Duodenal mucosa (tissue), 2 donors: ENCODE results near the gene GPX5.
"Not testable (repeated sequence)": the region's sequence is repeated elsewhere in the genome, so short reads cannot be mapped to it uniquely, and the experiment has no call there.

Experiments
- H3K27ac ChIP-seq: one replicate; pipeline ENCODE4 v1.7.0; 2013; ENCODE audit warnings: low read depth, low read length
- H3K27me3 ChIP-seq, 2 donors: one replicate each; pipeline ENCODE4 v1.7.0; 2013; ENCODE audit warnings: low read length in 2 of 2, control low read depth in 1 of 2; ENCODE audit not compliant: insufficient read depth in 2 of 2, control insufficient read depth in 1 of 2
- H3K36me3 ChIP-seq, 2 donors: one replicate each; pipeline ENCODE4 v1.7.0; 2013; ENCODE audit warnings: low read length in 2 of 2, control low read depth in 1 of 2; ENCODE audit not compliant: insufficient read depth in 2 of 2, control insufficient read depth in 1 of 2
- H3K4me1 ChIP-seq, 2 donors: one replicate each; pipeline ENCODE4 v1.7.0; 2013; ENCODE audit warnings: low read length in 2 of 2, control low read depth in 1 of 2; ENCODE audit not compliant: insufficient read depth in 2 of 2, control insufficient read depth in 1 of 2
- H3K4me3 ChIP-seq, 2 donors: one replicate each; pipeline ENCODE4 v1.7.0; 2013; ENCODE audit warnings: low read length in 2 of 2, low read depth in 1 of 2
- H3K9ac ChIP-seq, 2 donors: one replicate each; pipeline ENCODE4 v1.7.0; 2013; ENCODE audit warnings: low read length in 2 of 2, low read depth in 1 of 2
- H3K9me3 ChIP-seq, 2 donors: one replicate each; pipeline ENCODE4 v1.7.0; 2013; ENCODE audit warnings: low read length in 2 of 2, control low read depth in 1 of 2; ENCODE audit not compliant: control insufficient read depth in 1 of 2

Gene GPX5

GRCh38 chr6:28491984-28492317 lies 33.7 kb upstream of the GPX5 start:
- Histone ChIP-seq H3K27ac (no peak overlapping the region), H3K9ac (no peak overlapping the region), H3K9me3 (no peaks in the 10 kb centered on the region), H3K4me1 (no peaks in the 10 kb centered on the region), H3K36me3 (no peaks in the 10 kb centered on the region), H3K27me3 (peaks cover 0 to 30% of the 10 kb centered on the region in 2 donors), H3K4me3 (no peak overlapping the region)

DNA sequence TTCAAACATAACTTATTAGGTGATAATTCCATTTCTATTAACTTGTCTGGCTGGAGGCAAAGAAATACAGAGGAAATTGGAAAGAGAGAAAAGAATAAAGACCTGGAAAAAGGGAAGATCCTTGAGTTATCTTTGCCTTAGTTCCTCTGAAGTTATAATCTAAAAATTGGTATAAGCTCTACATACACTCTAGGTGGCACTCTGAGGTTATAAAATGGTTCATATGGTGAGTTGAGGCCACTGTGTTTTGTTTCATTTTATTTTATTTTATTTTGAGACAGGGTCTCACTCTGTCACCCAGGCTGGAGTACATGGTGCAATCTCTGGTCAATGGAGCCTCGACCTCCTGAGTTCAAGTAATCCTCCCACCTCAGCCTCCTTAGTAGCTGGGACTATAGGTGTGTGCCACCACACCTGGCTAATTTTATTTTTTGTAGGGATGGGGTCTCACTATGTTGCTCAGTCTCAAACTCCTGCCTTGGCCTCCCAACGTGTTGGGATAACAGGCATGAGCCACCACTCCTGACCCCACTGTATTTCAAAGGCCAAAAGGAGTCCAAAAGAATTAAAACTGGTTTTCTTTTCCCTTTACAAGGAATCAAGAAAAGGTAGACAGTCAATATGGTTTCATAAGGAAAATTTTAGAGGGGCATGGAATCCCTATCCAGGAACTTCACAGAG lies 29.4 kb upstream of the GPX5 start:
- H3K4me3 ChIP-seq, result no peak overlapping the region
- H3K9ac ChIP-seq, result no peak overlapping the region
- H3K9me3 ChIP-seq, result no peaks in the 10 kb centered on the region
- peaks cover 0 to 8% of the 10 kb centered on the region in 2 donors for H3K27me3 ChIP-seq
- H3K4me1 ChIP-seq, result no peaks in the 10 kb centered on the region
- no peak overlapping the region for H3K27ac ChIP-seq
- H3K36me3 ChIP-seq, result no peaks in the 10 kb centered on the region

DNA sequence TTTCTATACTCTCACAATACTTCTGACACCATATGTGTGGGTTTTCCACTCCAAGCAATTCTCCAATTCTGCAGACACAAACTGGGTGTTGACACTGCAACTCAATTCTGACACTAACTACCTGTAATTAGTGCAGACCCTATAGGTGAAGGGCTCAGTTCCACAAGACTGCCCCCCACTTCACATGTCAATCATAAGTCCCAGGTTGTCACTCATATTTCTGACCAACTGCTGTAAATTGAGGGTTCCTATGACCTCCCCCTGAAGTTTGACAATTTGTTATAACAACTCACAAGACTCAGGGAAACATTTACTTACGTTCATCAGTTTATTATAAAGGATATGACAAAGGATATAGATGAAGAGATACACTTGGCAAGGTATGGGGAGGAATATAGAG lies 28.4 kb upstream of the GPX5 start:
- Histone ChIP-seq H3K4me1 (no peaks in the 10 kb centered on the region), H3K9ac (no peak overlapping the region), H3K36me3 (no peaks in the 10 kb centered on the region), H3K9me3 (no peaks in the 10 kb centered on the region), H3K27me3 (peaks cover 0 to 8% of the 10 kb centered on the region in 2 donors), H3K4me3 (no peak overlapping the region), H3K27ac (no peak overlapping the region)

- H3K36me3 ChIP-seq, result no peaks in the 10 kb centered on the region
- H3K27me3 ChIP-seq, result peaks cover 0 to 8% of the 10 kb centered on the region in 2 donors
- H3K9me3 ChIP-seq, result no peaks in the 10 kb centered on the region
- H3K9ac ChIP-seq, result no peak overlapping the region
- H3K4me3 ChIP-seq, result no peak overlapping the region
- no peak overlapping the region for H3K27ac ChIP-seq
- no peaks in the 10 kb centered on the region for H3K4me1 ChIP-seq
Measured at GRCh38 chr6:28497893-28498292, 27.8 kb upstream of the GPX5 start.

GRCh38 chr6:28501259-28501658 lies 24.4 kb upstream of the GPX5 start:
- no peaks in the 10 kb centered on the region for H3K9me3 ChIP-seq
- H3K27ac ChIP-seq, result no peak overlapping the region
- H3K9ac ChIP-seq, result no peak overlapping the region
- no peaks in the 10 kb centered on the region for H3K4me1 ChIP-seq
- H3K4me3 ChIP-seq, result no peak overlapping the region
- H3K36me3 ChIP-seq, result no peaks in the 10 kb centered on the region
- H3K27me3 ChIP-seq, result no peaks in the 10 kb centered on the region

GRCh38 chr6:28502136-28502535 lies 23.5 kb upstream of the GPX5 start:
- H3K9ac ChIP-seq, H3K36me3 ChIP-seq, H3K27ac ChIP-seq, H3K4me1 ChIP-seq, H3K9me3 ChIP-seq, H3K27me3 ChIP-seq, H3K4me3 ChIP-seq: not testable (repeated sequence)

DNA sequence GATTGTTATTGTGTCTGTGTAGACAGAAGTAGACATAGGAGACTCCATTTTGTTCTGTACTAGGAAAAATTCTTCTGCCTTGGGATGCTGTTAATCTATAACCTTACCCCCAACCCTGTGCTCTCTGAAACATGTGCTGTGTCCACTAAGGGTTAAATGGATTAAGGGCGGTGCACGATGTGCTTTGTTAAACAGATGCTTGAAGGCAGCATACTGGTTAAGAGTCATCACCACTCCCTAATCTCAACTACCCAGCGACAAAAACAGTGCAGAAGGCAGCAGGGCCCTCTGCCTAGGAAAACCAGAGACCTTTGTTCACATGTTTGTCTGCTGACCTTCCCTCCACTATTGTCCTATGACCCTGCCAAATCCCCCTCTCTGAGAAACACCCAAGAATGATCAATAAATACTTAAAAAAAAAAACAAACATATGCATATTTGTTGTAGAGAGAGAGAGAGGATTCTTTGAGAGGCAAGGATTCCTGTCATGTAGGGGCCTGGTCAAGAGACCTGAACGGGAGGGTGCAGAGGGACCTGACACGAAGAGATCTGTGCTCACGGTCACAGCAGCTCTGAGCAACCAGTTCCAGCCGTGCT lies 22.9 kb upstream of the GPX5 start:
- H3K36me3 ChIP-seq, H3K9ac ChIP-seq, H3K9me3 ChIP-seq, H3K27me3 ChIP-seq, H3K27ac ChIP-seq, H3K4me1 ChIP-seq, H3K4me3 ChIP-seq: not testable (repeated sequence)

DNA sequence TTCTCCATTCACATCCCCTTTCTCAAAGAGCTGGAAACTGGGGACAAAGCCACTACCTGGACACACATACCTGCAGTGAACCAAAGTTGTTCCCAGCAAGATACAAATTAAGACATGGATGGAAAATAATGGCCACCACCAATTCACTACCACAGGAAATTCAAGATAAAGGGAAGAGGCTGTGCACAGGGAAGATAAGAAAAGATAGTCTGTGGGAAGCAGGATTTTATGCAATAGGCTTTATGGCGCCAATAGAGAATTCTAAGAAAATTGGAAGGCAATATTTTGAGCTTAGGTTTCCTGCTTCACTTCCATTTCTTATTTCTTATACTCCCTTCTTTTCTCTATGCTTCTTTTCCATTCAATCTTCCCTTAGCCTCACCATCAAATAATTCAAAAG lies 19.9 kb upstream of the GPX5 start:
- Histone ChIP-seq H3K4me3 (no peak overlapping the region), H3K9me3 (no peaks in the 10 kb centered on the region), H3K36me3 (no peaks in the 10 kb centered on the region), H3K27ac (no peak overlapping the region), H3K4me1 (no peaks in the 10 kb centered on the region), H3K27me3 (no peaks in the 10 kb centered on the region), H3K9ac (no peak overlapping the region)

DNA sequence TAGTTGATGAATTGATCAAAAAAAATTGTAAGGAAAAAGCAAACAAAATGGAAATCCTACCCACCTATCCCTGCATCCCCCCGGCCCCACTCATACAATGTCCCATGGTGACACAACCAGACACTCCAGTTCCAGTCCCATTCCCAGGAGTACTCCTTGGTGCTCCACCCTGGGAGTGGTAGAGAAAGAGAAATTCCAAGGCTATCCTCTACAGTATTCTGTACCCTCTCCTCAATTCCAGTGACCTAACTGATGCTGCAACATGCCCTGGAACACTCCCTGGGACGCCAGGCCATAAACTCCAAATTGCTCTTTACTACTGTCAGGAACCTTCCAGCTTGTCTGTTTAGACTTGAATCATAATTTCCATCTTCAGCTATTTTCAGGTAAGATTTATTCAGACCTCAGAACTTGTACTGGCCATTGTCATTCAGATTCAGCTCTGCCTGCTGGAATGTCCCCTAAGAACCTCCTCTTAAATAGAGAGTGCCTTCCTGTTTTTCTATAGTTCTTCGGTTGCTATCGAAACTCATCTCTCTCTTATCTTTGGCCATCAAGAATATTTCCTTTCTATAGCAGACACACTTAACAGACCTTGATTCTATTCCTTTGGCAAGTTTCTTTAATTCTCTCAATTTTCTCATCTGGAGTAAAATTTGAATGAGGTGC lies 18.7 kb upstream of the GPX5 start:
- H3K27ac ChIP-seq, result no peak overlapping the region
- H3K9ac ChIP-seq, result no peak overlapping the region
- H3K4me3 ChIP-seq, result no peak overlapping the region
- no peaks in the 10 kb centered on the region for H3K27me3 ChIP-seq
- no peaks in the 10 kb centered on the region for H3K4me1 ChIP-seq
- H3K36me3 ChIP-seq, result no peaks in the 10 kb centered on the region
- no peaks in the 10 kb centered on the region for H3K9me3 ChIP-seq

DNA sequence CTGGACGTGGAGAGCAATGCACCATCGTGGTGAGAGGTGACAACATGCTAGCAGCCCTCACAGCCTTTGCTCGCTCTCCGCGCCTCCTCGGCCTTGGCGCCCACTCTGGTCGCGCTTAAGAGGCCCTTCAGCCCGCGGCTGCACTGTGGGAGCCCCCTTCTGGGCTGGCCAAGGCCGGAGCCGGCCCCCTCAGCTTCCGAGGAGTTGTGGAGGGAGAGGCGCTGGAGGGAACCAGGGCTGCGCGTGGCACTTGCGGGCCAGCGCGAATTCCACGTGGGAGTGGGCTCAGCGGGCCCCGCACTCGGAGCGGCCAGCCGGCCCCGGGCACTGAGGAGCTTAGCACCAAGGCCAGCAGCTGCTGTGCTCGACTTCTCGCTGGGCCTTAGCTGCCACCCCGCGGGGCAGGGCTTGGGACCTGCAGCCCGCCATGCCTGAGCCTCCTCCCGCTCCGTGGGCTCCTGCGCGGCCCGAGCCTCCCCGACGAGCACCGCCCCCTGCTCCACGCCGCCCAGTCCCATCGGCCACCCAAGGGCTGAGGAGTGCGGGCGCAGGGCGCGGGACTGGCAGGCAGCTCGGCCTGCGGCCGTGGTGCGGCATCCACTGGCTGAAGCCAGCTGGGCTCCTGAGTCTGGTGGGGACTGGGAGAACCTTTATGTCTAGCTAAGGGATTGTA lies 13.9 kb upstream of the GPX5 start:
- peaks cover 0 to 6% of the 10 kb centered on the region in 2 donors for H3K27me3 ChIP-seq
- no peaks in the 10 kb centered on the region for H3K4me1 ChIP-seq
- no peaks in the 10 kb centered on the region for H3K9me3 ChIP-seq
- no peak overlapping the region for H3K27ac ChIP-seq
- H3K9ac ChIP-seq, result no peak overlapping the region
- H3K4me3 ChIP-seq, result no peak overlapping the region
- H3K36me3 ChIP-seq, result no peaks in the 10 kb centered on the region
